HUES64 (cell line): ENCODE results near the gene CRYBA4.

Experiments used
- H3K27ac ChIP-seq: 2 replicates; pipeline ENCODE4 v1.7.0; 2013; ENCODE audit warnings: low read depth, low read length, inconsistent platforms
- H3K27me3 ChIP-seq: 2 replicates; pipeline ENCODE4 v1.6.1; 2013; ENCODE audit warnings: mild to moderate bottlenecking, low read length; ENCODE audit not compliant: insufficient read depth
- H3K36me3 ChIP-seq: 2 replicates; pipeline ENCODE4 v1.6.1; 2013; ENCODE audit warnings: mild to moderate bottlenecking, low read length; ENCODE audit not compliant: insufficient read depth
- H3K4me1 ChIP-seq: 2 replicates; pipeline ENCODE4 v1.6.1; 2013; ENCODE audit warnings: mild to moderate bottlenecking, low read length, moderate library complexity; ENCODE audit not compliant: insufficient read depth
- H3K4me3 ChIP-seq: 2 replicates; pipeline ENCODE4 v1.5.1; 2013; ENCODE audit warnings: mild to moderate bottlenecking, low read length, moderate library complexity
- H3K9ac ChIP-seq: 2 replicates; pipeline ENCODE4 v1.6.1; 2013; ENCODE audit warnings: mild to moderate bottlenecking, low read depth, low read length
- H3K9me3 ChIP-seq: 2 replicates; pipeline ENCODE4 v1.6.1; 2013; ENCODE audit warnings: low read depth, low read length; ENCODE audit not compliant: insufficient read depth
- WGBS: fragments of 150-250, 120-280 bp; methylation state at CpG from one replicate; pipeline ENCODE4 v1.1.7; 2013; ENCODE audit warnings: missing lambda C conversion rate; 5-methylcytosine and 5-hydroxymethylcytosine counted together

CRYBA4 gene

GRCh38 chr22:26667140-26667539, 45.4 kb downstream of the CRYBA4 start:
- WGBS, result 90% methylated on average over 13 of the region's 13 CpGs
- H3K4me1 ChIP-seq, result peaks cover 5% of the 10 kb centered on the region; the same call in 1 of the 2 replicates

GRCh38 chr22:26669060-26669481, 47.3 kb downstream of the CRYBA4 start:
- Histone ChIP-seq H3K4me3 (no peak overlapping the region), H3K27me3 (no peaks in the 10 kb centered on the region), H3K4me1 (peaks cover 10% of the 10 kb centered on the region), H3K36me3 (peaks cover 55% of the 10 kb centered on the region), H3K9ac (no peak overlapping the region), H3K9me3 (no peaks in the 10 kb centered on the region), H3K27ac (no peak overlapping the region)
- WGBS, result 55% methylated on average over 2 of the region's 2 CpGs

More at GRCh38 chr22:26667140-26667539, 45.4 kb downstream of the CRYBA4 start:
- Histone ChIP-seq H3K9ac (no peak overlapping the region), H3K27me3 (no peaks in the 10 kb centered on the region), H3K36me3 (peaks cover 72% of the 10 kb centered on the region), H3K4me3 (no peak overlapping the region), H3K27ac (no peak overlapping the region), H3K9me3 (no peaks in the 10 kb centered on the region)

DNA sequence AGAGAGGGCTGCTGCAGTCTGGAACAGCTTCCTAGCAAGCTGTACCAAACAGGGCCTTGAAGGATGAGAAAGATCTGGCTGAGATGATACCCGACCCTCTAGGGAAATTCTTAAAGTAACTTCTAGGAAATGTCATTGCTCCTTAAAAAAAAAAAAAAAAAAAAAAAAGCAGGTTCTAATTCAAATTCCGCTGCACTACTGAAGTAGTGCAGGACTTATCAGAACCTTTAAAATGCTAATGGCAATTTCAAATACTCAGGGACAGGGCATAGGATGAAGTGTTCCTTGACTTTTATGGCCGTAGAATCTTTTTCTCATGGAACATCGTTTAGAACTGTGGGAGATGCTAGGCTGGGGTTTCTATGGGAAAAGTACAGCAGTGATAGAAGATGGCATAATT, 48.7 kb downstream of the CRYBA4 start:
- no peaks in the 10 kb centered on the region for H3K27me3 ChIP-seq
- 89% methylated on average over 4 of the region's 4 CpGs for WGBS
- H3K36me3 ChIP-seq, result peaks cover 43% of the 10 kb centered on the region
- no peaks in the 10 kb centered on the region for H3K9me3 ChIP-seq
- no peak overlapping the region for H3K27ac ChIP-seq
- H3K9ac ChIP-seq, result no peak overlapping the region
- no peak overlapping the region for H3K4me3 ChIP-seq
- peaks cover 9% of the 10 kb centered on the region for H3K4me1 ChIP-seq

DNA sequence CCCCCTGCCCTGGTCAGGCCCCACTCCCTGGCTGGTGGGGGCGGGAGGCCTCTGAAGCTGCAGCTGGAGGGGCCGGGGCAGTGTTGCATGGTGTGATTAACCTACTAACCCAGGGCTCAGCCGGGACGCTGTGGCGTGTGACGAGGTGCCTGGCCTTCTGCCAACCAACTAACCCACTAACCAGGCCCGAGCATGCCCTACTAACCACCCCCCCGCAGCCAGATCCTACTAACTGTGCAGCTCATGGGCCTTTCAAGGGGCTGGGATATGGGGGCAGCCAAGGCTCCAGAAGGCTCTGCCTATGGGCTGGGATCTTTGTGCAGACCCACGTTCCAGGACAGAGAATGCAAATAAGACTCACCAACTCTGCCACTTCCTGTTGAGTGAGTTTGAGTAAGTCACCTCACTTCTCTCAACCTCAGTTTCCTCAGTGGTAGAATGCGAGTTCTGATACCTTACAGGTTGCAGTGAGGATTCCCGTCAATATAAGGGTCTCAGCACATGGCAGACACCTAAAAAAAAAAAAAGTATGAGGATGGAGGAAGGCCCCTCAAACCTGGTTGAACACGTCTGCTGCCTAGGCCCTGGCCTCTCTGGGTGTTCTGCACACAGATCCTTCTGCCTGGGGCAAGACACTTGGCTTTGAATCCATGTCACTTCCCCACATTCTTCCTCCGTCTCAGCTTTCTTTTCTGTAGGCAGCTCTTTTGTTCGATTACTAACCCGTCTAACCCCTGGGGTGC, 49.7 kb downstream of the CRYBA4 start:
- WGBS, result 93% methylated on average over 15 of the region's 15 CpGs
- Histone ChIP-seq H3K36me3 (peaks cover 34% of the 10 kb centered on the region), H3K9me3 (no peaks in the 10 kb centered on the region), H3K4me3 (no peak overlapping the region), H3K9ac (no peak overlapping the region), H3K27ac (peak overlapping the region; percentile 96; the same call in 1 of the 2 replicates), H3K27me3 (no peaks in the 10 kb centered on the region), H3K4me1 (peaks cover 9% of the 10 kb centered on the region)

DNA sequence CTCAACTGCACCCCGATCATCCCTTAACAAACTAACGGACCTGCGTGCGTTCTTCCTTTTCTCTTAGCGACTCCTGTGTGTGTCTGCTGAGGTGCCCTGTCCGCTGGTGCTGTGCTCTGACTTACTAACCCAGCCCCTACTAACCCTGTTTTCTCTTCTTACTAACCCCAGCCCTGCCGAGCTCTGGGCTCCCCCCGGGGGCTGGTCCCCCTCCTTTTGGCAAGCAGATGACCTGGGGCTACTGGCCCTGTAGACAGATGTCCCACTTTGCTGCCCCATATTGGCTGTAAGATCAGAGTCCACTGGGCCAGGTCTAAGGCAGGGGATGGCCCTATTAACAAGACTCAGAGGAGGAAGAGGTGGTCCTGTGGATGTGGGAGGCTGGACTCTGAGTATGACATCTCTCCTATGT, 50.3 kb downstream of the CRYBA4 start:
- H3K27ac ChIP-seq, result peak overlapping the region; percentile 96
- peaks cover 9% of the 10 kb centered on the region for H3K4me1 ChIP-seq
- 89% methylated on average over 8 of the region's 8 CpGs for WGBS
- H3K36me3 ChIP-seq, result peaks cover 29% of the 10 kb centered on the region
- H3K9ac ChIP-seq, result no peak overlapping the region
- H3K27me3 ChIP-seq, result no peaks in the 10 kb centered on the region
- H3K9me3 ChIP-seq, result no peaks in the 10 kb centered on the region
- H3K4me3 ChIP-seq, result peak overlapping the region; percentile 65

- peaks cover 24% of the 10 kb centered on the region for H3K36me3 ChIP-seq
- H3K4me1 ChIP-seq, result peaks cover 9% of the 10 kb centered on the region
- H3K9me3 ChIP-seq, result no peaks in the 10 kb centered on the region
- H3K4me3 ChIP-seq, result peak overlapping the region; percentile 65
- peak overlapping the region; percentile 96 for H3K27ac ChIP-seq
- WGBS, result 28% methylated on average over 36 of the region's 36 CpGs
- H3K27me3 ChIP-seq, result no peaks in the 10 kb centered on the region
- peak overlapping the region; percentile 71 for H3K9ac ChIP-seq
These were observed 51.1 kb downstream of the CRYBA4 start for GRCh38 chr22:26672590-26673468.

DNA sequence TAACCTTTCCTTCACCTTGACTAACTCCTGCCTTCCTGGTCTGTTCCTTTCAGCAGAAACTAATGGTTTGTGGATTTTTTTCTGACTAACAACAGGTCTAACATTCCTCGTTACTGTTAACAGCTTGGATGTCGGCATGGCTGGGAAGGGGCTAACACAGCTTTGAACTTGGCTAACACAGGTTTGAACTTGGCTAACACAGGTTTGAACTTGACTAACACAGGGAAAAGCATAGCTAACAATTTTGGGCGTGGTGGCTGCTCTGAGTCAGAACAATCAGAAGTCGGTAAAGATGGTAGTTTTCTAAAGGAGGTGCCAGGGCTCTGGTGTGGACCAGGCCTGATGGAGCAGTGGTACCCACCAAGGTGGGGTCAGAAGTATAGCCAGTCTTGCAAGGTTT, 51.7 kb downstream of the CRYBA4 start:
- peak overlapping the region; percentile 96 for H3K27ac ChIP-seq
- 85% methylated on average over 4 of the region's 4 CpGs for WGBS
- no peaks in the 10 kb centered on the region for H3K27me3 ChIP-seq
- H3K9me3 ChIP-seq, result no peaks in the 10 kb centered on the region
- H3K36me3 ChIP-seq, result peaks cover 17% of the 10 kb centered on the region
- peaks cover 9% of the 10 kb centered on the region for H3K4me1 ChIP-seq
- H3K9ac ChIP-seq, result peak overlapping the region; percentile 71
- H3K4me3 ChIP-seq, result peak overlapping the region; percentile 65

DNA sequence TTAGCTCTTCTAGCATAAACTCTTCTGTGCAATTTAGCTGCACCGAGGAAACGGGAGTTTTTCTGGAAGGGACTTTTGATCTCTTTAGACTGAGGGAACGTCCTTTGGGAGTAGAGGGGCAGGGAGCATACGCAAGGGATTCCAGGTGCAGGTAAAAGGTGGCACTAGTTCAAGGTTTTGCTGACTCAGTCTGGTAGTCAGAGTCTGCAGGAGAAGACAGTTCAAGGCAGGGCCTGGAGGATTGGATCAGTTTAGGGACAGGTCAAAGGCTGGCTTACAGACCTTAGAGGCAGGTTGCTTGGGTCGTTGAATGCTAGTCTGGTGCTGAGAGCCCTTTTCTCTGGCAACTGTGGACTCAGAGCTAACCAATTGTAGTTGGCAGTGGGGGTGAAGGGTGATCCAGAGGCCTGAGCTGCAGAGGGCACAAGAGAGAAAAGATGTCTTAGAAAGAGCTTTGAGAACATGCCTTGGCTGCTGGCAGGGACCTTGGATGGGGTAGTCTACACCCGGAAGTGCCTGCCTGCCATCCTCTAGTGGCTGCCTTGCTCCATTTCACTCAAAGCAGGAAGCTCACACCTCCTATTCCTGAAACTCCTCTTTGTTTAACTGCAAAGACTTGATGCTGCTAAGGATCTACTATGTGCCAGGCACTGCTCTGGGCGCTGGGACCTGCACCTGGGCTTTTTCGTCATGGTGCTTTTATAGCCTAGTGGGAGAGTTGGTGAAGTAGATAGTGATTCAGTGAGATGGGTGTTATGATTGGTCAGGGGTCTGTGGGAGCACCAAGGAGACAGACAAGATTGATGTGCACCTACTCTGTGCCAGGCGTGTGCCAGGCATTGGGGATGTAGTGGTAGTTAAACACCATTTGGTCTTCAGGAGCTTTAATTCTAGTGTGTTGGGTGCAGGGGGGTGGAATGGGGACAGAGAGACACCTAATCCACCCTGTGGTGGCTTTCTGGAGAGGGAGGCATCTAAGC, 52.7 kb downstream of the CRYBA4 start:
- Histone ChIP-seq H3K9ac (no peak overlapping the region), H3K36me3 (peaks cover 8% of the 10 kb centered on the region), H3K27me3 (no peaks in the 10 kb centered on the region), H3K27ac (no peak overlapping the region), H3K9me3 (no peaks in the 10 kb centered on the region), H3K4me3 (no peak overlapping the region), H3K4me1 (peaks cover 9% of the 10 kb centered on the region)
- WGBS, result 92% methylated on average over 9 of the region's 9 CpGs

- Histone ChIP-seq H3K4me3 (no peak overlapping the region), H3K27ac (no peak overlapping the region), H3K9ac (no peak overlapping the region), H3K9me3 (no peaks in the 10 kb centered on the region), H3K27me3 (no peaks in the 10 kb centered on the region), H3K4me1 (peaks cover 9% of the 10 kb centered on the region), H3K36me3 (no peaks in the 10 kb centered on the region)
- 89% methylated on average over 4 of the region's 4 CpGs for WGBS
These were observed 54.0 kb downstream of the CRYBA4 start for GRCh38 chr22:26675687-26676268.

- H3K4me1 ChIP-seq, result peaks cover 18% of the 10 kb centered on the region
- WGBS, result 92% methylated on average over 5 of the region's 5 CpGs
- no peaks in the 10 kb centered on the region for H3K9me3 ChIP-seq
- no peaks in the 10 kb centered on the region for H3K27me3 ChIP-seq
- H3K9ac ChIP-seq, result no peak overlapping the region
- H3K36me3 ChIP-seq, result no peaks in the 10 kb centered on the region
- H3K27ac ChIP-seq, result no peak overlapping the region
- no peak overlapping the region for H3K4me3 ChIP-seq
These were observed 55.5 kb downstream of the CRYBA4 start for GRCh38 chr22:26677217-26677616.
